HUES48 (cell line): ENCODE measurements around the gene GDPD4.

Source experiments
- H3K27ac ChIP-seq: one replicate; pipeline ENCODE4 v1.7.0; 2013; ENCODE audit warnings: low read depth, low read length, inconsistent platforms
- H3K27me3 ChIP-seq: 2 replicates; pipeline ENCODE4 v1.6.1; 2013; ENCODE audit warnings: mild to moderate bottlenecking, low read length; ENCODE audit not compliant: control insufficient read depth, insufficient read depth
- H3K36me3 ChIP-seq: 2 replicates; pipeline ENCODE4 v1.6.1; 2013; ENCODE audit warnings: low read length; ENCODE audit not compliant: control insufficient read depth, insufficient read depth
- H3K4me1 ChIP-seq: 2 replicates; pipeline ENCODE4 v1.6.1; 2013; ENCODE audit warnings: mild to moderate bottlenecking, low read length; ENCODE audit not compliant: control insufficient read depth, insufficient read depth
- H3K4me3 ChIP-seq: 2 replicates; pipeline ENCODE4 v1.5.1; 2013; ENCODE audit warnings: mild to moderate bottlenecking, low read depth, low read length
- H3K9ac ChIP-seq: 2 replicates; pipeline ENCODE4 v1.6.1; 2013; ENCODE audit warnings: mild to moderate bottlenecking, low read depth, low read length, moderate library complexity
- H3K9me3 ChIP-seq: 2 replicates; pipeline ENCODE4 v1.6.1; 2013; ENCODE audit warnings: low read length; ENCODE audit not compliant: control insufficient read depth, insufficient read depth

The GDPD4 gene

DNA sequence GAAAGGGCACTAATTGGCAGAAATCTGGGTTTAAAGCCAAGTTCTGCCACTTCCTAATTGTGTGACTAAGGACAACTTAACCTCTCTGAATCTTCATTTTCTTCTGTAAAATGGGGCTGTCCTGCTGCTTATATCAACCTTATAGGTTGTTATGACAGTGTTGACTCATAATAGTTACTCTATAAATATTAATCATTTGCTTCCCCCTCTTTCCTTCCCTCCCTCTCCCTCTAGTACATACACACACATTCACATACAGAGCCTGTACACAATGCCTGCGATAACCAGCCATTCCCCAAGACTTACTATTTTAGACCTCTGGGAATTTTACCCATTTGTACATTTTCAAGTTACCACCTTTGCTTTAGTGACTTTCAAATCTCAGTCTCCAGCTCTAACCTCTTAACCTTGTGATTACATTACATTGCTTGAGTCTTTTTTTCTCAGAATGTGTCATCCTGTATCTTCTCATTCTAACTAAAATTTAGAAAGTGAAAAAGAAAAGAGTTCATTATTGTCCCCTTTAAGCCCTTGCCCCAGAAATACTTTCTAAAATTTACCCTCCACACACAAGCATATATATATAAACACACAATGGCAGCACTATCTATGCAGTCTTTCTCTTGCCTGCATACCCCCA, 31.9 kb downstream of the GDPD4 start:
- no peaks in the 10 kb centered on the region for H3K36me3 ChIP-seq
- no peak overlapping the region for H3K9ac ChIP-seq
- no peaks in the 10 kb centered on the region for H3K4me1 ChIP-seq
- H3K9me3 ChIP-seq: no peaks in the 10 kb centered on the region
- H3K27me3 ChIP-seq: no peaks in the 10 kb centered on the region
- no peak overlapping the region for H3K4me3 ChIP-seq
- H3K27ac ChIP-seq: no peak overlapping the region

DNA sequence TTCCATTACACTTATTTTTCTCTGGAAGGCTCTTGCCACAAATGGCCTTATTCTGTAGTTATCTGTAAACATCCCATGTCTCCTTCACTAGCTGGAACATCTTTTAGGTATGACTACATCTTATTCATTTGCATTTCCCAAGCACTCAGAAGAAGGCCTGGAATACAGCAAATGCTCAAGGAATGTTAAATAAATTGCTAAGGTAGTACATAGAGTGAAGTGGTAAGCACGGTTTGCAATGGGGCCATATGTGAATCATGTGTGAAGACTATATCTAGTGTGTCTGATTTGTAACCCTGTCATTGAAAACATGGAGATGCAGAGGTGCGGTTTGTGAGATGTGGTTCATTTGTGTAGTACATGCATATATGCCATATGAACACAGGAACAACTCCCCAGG, 33.5 kb downstream of the GDPD4 start:
- Histone ChIP-seq H3K27ac (no peak overlapping the region), H3K27me3 (no peaks in the 10 kb centered on the region), H3K36me3 (no peaks in the 10 kb centered on the region), H3K4me1 (no peaks in the 10 kb centered on the region; the same call in 1 of the 2 replicates), H3K9me3 (0 out of 2 replicates have a peak, but pooled peaks cover 3% of the 10 kb centered on the region), H3K9ac (no peak overlapping the region), H3K4me3 (no peak overlapping the region)

DNA sequence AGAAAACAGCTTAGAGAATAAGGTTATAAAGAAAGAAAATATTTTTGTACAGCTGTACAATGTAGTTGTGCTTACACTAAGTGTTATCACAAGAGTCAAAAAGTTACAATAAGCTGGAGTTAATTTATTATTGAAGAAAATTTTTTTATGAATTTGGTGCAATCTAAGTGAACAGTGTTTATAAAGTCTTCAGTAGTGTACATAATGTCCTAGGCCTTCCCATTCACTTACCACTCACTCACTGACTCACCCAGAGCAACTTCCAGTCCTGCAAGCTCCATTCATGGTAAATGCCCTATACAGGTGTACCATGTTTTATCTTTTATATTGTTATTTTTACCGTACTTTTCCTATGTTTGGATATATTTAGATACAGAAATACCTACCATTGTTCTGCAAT, 34.7 kb downstream of the GDPD4 start:
- H3K4me3 ChIP-seq: no peak overlapping the region
- H3K4me1 ChIP-seq: peaks cover 8% of the 10 kb centered on the region
- no peak overlapping the region for H3K9ac ChIP-seq
- no peak overlapping the region for H3K27ac ChIP-seq
- H3K36me3 ChIP-seq: no peaks in the 10 kb centered on the region
- 0 out of 2 replicates have a peak, but pooled peaks cover 5% of the 10 kb centered on the region for H3K9me3 ChIP-seq
- no peaks in the 10 kb centered on the region for H3K27me3 ChIP-seq

DNA sequence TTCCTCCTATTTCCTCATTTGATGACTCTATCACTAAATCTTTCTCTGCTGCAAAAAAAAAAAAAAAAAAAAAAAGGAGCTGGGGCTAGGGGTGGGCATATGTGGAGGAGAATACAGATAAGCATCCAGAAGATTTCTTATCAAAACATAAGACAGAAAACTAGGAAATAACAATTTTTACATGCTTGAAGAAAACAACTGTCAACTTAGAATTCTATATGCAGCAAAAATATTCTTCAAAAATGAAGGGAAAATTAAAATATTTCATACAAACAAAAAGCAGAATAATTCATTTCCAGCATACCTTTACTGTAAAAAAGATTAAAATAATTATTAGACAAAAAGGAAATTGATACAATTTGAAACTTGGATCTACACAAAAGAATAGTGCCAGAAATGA, 38.7 kb downstream of the GDPD4 start:
- H3K27ac ChIP-seq: no peak overlapping the region
- no peaks in the 10 kb centered on the region for H3K36me3 ChIP-seq
- no peak overlapping the region for H3K4me3 ChIP-seq
- 0 out of 2 replicates have a peak, but pooled peaks cover 5% of the 10 kb centered on the region for H3K9me3 ChIP-seq
- peaks cover 11% of the 10 kb centered on the region for H3K4me1 ChIP-seq
- H3K27me3 ChIP-seq: no peaks in the 10 kb centered on the region
- H3K9ac ChIP-seq: no peak overlapping the region

DNA sequence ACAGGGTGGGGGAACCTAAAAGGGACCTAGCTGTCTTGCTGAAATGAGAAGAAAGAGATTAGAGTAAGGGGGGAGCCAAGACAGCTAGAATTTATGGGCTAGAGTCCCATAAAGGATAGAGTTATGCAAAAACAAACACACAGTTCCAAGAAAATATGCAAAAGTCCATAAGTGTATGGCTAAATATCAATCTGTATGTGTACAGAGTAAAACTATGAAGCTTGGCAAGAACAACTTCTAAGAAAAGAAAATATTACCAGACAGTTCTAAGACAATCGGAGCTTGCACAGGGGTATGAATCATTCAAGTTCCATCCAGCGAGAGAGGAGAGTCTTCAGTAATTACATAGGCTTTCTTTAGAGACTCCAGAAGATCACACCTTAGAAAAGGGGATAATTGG, 41.8 kb downstream of the GDPD4 start:
- no peaks in the 10 kb centered on the region for H3K36me3 ChIP-seq
- 0 out of 2 replicates have a peak, but pooled peaks cover 5% of the 10 kb centered on the region for H3K9me3 ChIP-seq
- H3K27ac ChIP-seq: no peak overlapping the region
- H3K4me3 ChIP-seq: no peak overlapping the region
- H3K4me1 ChIP-seq: peaks cover 11% of the 10 kb centered on the region
- no peaks in the 10 kb centered on the region for H3K27me3 ChIP-seq
- no peak overlapping the region for H3K9ac ChIP-seq

DNA sequence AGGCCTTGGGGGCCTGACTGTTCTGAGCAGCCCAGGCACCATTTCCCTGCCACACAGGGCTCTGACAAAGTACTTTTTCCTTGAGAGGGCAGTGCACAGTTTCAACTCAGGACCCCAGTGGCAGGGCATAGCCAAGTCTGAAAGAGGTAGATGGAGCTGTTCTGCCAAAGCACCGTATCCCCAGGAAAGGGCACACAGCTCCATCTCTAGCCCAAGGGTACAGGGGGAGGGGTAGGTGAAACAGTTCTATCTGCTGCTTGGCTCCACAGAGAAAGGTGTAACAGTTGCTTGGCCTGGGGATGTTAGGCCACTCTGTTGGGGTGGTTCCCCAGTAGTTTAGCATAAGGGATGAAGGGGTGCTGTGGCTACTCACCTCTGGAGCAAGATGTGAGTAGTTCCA, 47.8 kb downstream of the GDPD4 start:
- Histone ChIP-seq H3K27ac (no peak overlapping the region), H3K4me1 (no peaks in the 10 kb centered on the region), H3K9me3 (no peaks in the 10 kb centered on the region), H3K9ac (no peak overlapping the region), H3K4me3 (no peak overlapping the region), H3K27me3 (no peaks in the 10 kb centered on the region), H3K36me3 (no peaks in the 10 kb centered on the region)

DNA sequence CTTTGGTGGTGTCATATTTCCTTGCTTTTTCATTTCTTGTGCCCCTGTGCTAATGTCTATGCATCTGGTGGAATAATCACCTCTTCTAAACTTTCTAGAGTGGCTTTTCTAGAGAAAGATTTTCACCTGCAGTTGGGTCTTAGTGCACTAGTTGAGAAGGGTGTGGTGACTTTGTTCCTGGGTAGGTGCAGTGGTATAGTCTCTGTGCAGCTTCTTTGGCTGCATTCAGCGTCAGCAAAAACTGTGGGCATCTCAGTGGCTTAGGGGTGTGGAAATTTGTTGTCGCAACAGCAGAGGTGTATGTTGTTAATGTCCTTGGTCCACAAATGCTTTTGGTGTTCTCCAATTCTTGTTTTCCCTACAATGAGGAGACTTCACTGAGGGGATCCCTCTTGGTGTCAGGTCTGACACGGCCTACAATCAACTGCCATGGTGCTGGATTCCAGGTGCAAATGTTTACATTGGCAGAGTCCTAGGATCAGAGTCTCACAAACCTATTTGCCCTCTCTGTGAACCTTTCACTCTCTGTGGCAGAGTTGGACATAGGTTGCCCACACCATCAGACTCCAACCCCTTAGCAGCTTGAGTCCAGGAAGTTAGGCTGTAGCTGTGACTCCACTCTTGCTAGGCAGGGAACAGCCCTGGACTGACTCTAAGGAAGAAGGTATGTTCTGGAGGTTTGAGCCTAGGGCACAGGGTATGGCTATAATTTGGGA, 48.8 kb downstream of the GDPD4 start:
- no peaks in the 10 kb centered on the region for H3K9me3 ChIP-seq
- H3K27ac ChIP-seq: no peak overlapping the region
- no peaks in the 10 kb centered on the region for H3K27me3 ChIP-seq
- no peak overlapping the region for H3K4me3 ChIP-seq
- H3K4me1 ChIP-seq: no peaks in the 10 kb centered on the region
- H3K36me3 ChIP-seq: no peaks in the 10 kb centered on the region
- no peak overlapping the region for H3K9ac ChIP-seq

DNA sequence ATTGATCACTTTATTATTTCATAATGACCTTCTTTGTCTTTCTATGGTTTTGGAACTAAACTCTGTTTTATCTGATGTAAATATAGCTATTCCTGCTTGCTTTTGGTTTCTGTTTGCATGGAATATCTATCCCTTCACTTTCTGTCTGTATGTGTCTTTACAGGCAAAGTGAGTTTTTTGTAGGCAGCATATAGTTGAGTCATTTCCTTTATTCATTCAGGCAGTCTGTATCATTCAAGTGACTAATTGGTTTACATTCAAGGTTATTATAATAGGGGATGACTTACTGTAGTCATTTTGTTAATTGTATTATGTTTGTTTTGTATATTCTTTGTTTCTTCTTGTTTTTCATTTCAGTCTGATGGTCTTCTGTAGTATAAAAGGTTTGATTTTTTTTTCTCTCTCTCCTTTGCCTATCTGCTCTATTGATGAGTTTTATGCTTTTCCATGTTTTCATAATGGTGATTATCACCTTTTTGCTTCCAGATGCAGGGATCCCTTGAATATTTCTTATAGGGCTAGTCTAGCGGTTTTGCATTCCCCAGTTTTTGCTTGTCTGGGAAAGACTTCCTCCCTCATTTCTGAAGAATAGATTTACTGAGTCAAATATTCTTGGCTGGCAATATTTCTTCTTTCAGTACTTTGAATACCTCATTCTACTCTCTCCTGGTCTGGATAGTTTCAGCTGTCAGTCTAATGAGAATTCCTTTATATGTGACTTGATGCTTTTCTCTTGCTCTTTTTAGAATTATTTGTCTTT, 50.4 kb downstream of the GDPD4 start:
- H3K9ac ChIP-seq: no peak overlapping the region

DNA sequence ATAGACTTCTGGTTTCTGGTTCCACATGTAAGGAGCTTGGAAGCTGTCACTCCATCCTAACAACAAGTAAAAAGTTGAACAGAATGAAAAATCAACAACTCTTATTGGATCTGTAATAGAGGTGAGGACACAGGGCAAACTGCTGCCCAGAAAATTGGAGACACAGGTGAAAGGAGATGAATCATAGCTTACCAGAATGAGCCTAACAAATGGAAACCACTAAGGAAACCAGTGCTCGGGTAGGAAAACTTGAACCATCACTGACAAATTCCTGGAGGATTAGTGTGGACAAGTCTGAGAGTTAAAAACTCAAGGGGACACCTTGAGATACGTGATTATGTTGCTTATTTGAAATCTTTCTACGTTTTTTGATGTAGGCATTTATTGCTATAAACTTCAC, 52.1 kb downstream of the GDPD4 start:
- Histone ChIP-seq H3K9me3 (no peaks in the 10 kb centered on the region), H3K9ac (no peak overlapping the region), H3K4me1 (no peaks in the 10 kb centered on the region), H3K4me3 (no peak overlapping the region), H3K27me3 (no peaks in the 10 kb centered on the region), H3K27ac (no peak overlapping the region), H3K36me3 (no peaks in the 10 kb centered on the region)

More for the DNA sequence above, 50.4 kb downstream of the GDPD4 start:
- Histone ChIP-seq H3K9me3 (no peaks in the 10 kb centered on the region), H3K36me3 (no peaks in the 10 kb centered on the region), H3K4me1 (no peaks in the 10 kb centered on the region), H3K4me3 (no peak overlapping the region), H3K27me3 (no peaks in the 10 kb centered on the region), H3K27ac (no peak overlapping the region)

DNA sequence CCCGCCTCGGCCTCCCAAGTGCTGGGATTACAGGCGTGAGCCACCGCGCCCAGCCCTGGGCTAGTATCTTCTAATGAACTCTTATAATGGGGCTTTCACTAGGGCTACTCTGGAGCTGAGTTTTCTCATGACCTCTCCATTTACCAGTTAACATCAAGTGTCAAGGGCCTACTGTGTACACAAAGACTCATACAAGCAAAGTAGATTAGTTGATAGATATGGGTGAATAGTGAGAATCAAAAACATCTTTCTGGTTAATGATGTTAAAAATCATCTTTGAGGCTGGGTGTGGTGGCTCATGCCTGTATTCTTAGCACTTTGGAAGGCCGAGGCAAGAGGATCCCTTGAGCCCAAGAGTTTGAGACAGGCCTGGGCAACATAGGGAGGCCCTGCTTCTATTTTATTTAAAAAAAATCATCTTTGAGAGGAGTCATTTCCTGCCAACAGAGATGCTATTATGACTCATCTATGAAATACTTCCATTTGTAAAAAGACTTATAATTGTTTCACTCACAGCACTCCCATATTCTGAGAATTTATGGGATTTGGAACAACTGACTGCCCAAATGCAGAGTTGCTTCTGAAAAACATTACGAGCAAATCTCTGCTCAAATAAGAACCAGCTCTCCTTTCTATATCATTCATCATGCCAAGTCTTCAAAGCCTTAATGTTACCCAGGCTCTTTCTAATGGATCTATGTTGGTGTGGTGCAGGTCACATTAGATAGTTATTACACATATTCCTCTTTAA, 57.0 kb downstream of the GDPD4 start:
- Histone ChIP-seq H3K9ac (no peak overlapping the region), H3K27ac (no peak overlapping the region)

More for the DNA sequence above, 57.0 kb downstream of the GDPD4 start:
- H3K4me3 ChIP-seq: no peak overlapping the region
- no peaks in the 10 kb centered on the region for H3K36me3 ChIP-seq
- no peaks in the 10 kb centered on the region for H3K4me1 ChIP-seq
- H3K9me3 ChIP-seq: no peaks in the 10 kb centered on the region
- H3K27me3 ChIP-seq: no peaks in the 10 kb centered on the region
